Chondrocyte (in vitro differentiated cells): Measurements from ENCODE around the gene WSCD2. TPM values are rescaled to one million over a fixed set of nuclear protein-coding genes. Genes with fewer than 3 reads are reported as not detected.

Experiments used
- DNase-seq: peaks from one replicate; pipeline ENCODE4 v3.0.0; 2021; ENCODE audit warnings: mixed read lengths, low spot score
- H3K27ac Mint-ChIP-seq: one replicate; pipeline ENCODE4 v1.8.0; 2021; ENCODE audit warnings: mild to moderate bottlenecking, moderate library complexity, mixed read lengths; ENCODE audit not compliant: unreplicated experiment
- H3K27me3 Mint-ChIP-seq: 2 replicates; pipeline ENCODE4 v1.8.0; 2021; ENCODE audit warnings: low read depth, mixed read lengths
- H3K36me3 Mint-ChIP-seq: 2 replicates; pipeline ENCODE4 v1.8.0; 2021; ENCODE audit warnings: low read depth, mixed read lengths
- H3K4me1 Mint-ChIP-seq: 2 replicates; pipeline ENCODE4 v1.8.0; 2021; ENCODE audit warnings: low read depth, mild to moderate bottlenecking, mixed read lengths
- H3K4me3 Mint-ChIP-seq: one replicate; pipeline ENCODE4 v1.8.0; 2021; ENCODE audit warnings: mild to moderate bottlenecking, moderate library complexity, mixed read lengths; ENCODE audit not compliant: unreplicated experiment
- H3K9me3 Mint-ChIP-seq: 2 replicates; pipeline ENCODE4 v1.8.0; 2021; ENCODE audit warnings: low read depth, mixed read lengths
- CTCF ChIP-seq: fragments of 200-600 bp; sonication (generic); IDR thresholded peaks from 2 replicates; pipeline ENCODE4 v1.5.0; 2021; ENCODE audit warnings: antibody characterized with exemption, mild to moderate bottlenecking, moderate library complexity
- total RNA-seq: library from RNA; stranded (reverse); gene quantifications from 3 replicates; pipeline ENCODE4 v1.2.1, GENCODE V29; 2021

WSCD2 gene
- total RNA-seq, 1 donor from 2014 or later, result 0.32 TPM

DNA sequence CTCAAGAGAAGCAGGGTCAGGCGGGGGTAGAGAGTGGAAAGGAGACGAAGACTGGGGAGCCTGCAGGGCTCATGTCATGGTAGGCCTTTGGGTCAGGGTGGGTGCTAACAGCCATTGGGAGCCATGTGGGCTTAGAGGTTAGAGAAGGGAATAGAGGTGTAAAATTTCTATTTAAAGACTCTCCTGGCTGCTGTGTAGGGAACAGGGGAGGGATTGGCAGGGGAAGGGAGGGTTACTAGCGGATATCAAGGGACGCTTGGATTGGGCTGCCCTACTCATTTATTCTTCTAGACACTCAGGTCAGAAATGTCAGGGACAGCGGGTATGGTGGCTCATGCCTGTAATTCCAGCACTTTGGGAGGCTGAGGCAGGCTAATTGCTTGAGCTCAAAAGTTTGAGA lies 18.2 kb downstream of the WSCD2 start:
- H3K27ac Mint-ChIP-seq, result no peak overlapping the region
- peaks cover 36% of the 10 kb centered on the region for H3K27me3 Mint-ChIP-seq
- no peak overlapping the region for H3K4me3 Mint-ChIP-seq
- DNase-seq, result no peak
- H3K4me1 Mint-ChIP-seq, result no peaks in the 10 kb centered on the region
- no peaks in the 10 kb centered on the region for H3K36me3 Mint-ChIP-seq
- no peak for TF ChIP-seq CTCF
- H3K9me3 Mint-ChIP-seq, result no peaks in the 10 kb centered on the region

DNA sequence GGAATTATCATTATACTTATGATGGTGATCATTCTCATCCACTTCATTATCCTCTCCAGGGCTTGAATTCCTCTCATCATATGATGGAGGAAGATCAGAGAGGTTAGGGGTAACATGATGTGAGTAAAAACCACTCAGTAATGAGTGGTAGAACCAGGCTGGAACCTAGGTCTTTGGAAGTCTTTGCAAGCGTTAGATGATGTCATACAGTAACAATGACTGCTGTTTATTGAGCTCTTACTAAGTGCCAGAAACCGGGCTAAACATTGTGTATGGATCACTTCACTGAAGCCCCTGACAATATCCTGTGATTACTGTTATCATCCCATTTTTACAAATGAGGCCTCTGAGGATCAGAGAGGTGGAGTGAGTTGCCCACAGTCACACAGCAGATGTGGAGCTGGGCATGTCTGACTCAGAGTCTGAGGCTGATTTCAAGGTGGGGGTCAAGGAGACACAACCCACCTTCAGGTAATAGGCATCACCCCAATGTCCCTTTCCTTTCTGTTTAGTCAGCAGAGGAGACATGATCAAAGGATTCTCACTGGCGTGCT lies 19.5 kb downstream of the WSCD2 start:
- Mint-ChIP-seq H3K9me3 (no peaks in the 10 kb centered on the region), H3K27ac (no peak overlapping the region), H3K36me3 (no peaks in the 10 kb centered on the region), H3K27me3 (peaks cover 33% of the 10 kb centered on the region), H3K4me3 (no peak overlapping the region), H3K4me1 (no peaks in the 10 kb centered on the region)
- DNase-seq, result no peak
- TF ChIP-seq CTCF, result no peak

- no peak overlapping the region for H3K27ac Mint-ChIP-seq
- no peak overlapping the region for H3K4me3 Mint-ChIP-seq
Observed at GRCh38 chr12:108150436-108150835, 21.3 kb downstream of the WSCD2 start.

GRCh38 chr12:108151533-108152169 lies 22.6 kb downstream of the WSCD2 start:
- no peak for TF ChIP-seq CTCF
- no peaks in the 10 kb centered on the region for H3K4me1 Mint-ChIP-seq
- H3K27ac Mint-ChIP-seq, result no peak overlapping the region
- H3K27me3 Mint-ChIP-seq, result peaks cover 30% of the 10 kb centered on the region
- no peak for DNase-seq
- H3K4me3 Mint-ChIP-seq, result no peak overlapping the region
- no peaks in the 10 kb centered on the region for H3K9me3 Mint-ChIP-seq
- H3K36me3 Mint-ChIP-seq, result no peaks in the 10 kb centered on the region

More at GRCh38 chr12:108150436-108150835, 21.3 kb downstream of the WSCD2 start:
- TF ChIP-seq CTCF, result no peak
- H3K4me1 Mint-ChIP-seq, result no peaks in the 10 kb centered on the region
- no peaks in the 10 kb centered on the region for H3K9me3 Mint-ChIP-seq
- no peak for DNase-seq
- no peaks in the 10 kb centered on the region for H3K36me3 Mint-ChIP-seq
- H3K27me3 Mint-ChIP-seq, result peaks cover 33% of the 10 kb centered on the region

GRCh38 chr12:108152170-108152538 lies 23.1 kb downstream of the WSCD2 start:
- Mint-ChIP-seq H3K9me3 (no peaks in the 10 kb centered on the region), H3K27ac (no peak overlapping the region), H3K4me3 (no peak overlapping the region), H3K4me1 (no peaks in the 10 kb centered on the region), H3K27me3 (peaks cover 30% of the 10 kb centered on the region), H3K36me3 (no peaks in the 10 kb centered on the region)
- TF ChIP-seq CTCF, result no peak
- DNase-seq, result no peak
